GM12878 (cell line): ENCODE results near the gene KLF17. TPM values are rescaled to one million over a fixed set of nuclear protein-coding genes. Genes with fewer than 3 reads are reported as not detected.

Source experiments
- ATAC-seq: fragments of 200-7000 bp; cut with Tn5 transposase; 3 replicates; pipeline ENCODE4 v1.9.1; 2020; ENCODE audit warnings: mild to moderate bottlenecking, moderate library complexity
- BruUV-seq: library from RNA; stranded (reverse); fragments of 400-500 nt; replicated peaks from 2 replicates; lab custom pipeline; 2021; lab: Mats Ljungman, UMichigan
- CTCF ChIA-PET: fragments of 300-600 bp; sonication (Branson Sonifier 250); formaldehyde crosslinking; extraction: SDS; loops from one replicate; lab custom pipeline; 2021; ENCODE audit warnings: inconsistent platforms; lab: Yijun Ruan, JAX
- POLR2A ChIA-PET: fragments of 350-600 bp; formaldehyde crosslinking; extraction: SDS; loops from one replicate; lab custom pipeline; 2021; ENCODE audit warnings: inconsistent platforms; lab: Charles Lee
- RAD21 ChIA-PET: fragments of 300-600 bp; sonication (Branson Sonifier 250); formaldehyde crosslinking; loops from one replicate; lab custom pipeline; 2023; ENCODE audit warnings: antibody characterized with exemption; ENCODE audit not compliant: unreplicated experiment; lab: Charles Lee
- SMC1A ChIA-PET: fragments of 300-600 bp; sonication (Branson Sonifier 250); formaldehyde crosslinking; loops from one replicate; lab custom pipeline; 2023; ENCODE audit not compliant: unreplicated experiment, uncharacterized antibody; lab: Charles Lee
- DNase-seq: peaks from one replicate; pipeline ENCODE4 v3.0.0-alpha.2; 2011; ENCODE audit warnings: low read depth, low spot score
- FAIRE-seq: peaks from 3 replicates; lab custom pipeline; 2011; peaks lifted over from hg19 to GRCh38; lab: Jason Lieb, UNC
- H2AFZ ChIP-seq: 2 replicates; pipeline ENCODE4 v1.6.0; 2011; ENCODE audit warnings: low read depth, low read length, control low read depth; ENCODE audit not compliant: control insufficient read depth
- H3K27ac ChIP-seq: 2 replicates; pipeline ENCODE4 v1.5.1; 2011; ENCODE audit warnings: control low read depth; ENCODE audit not compliant: control insufficient read depth, insufficient read depth
- H3K27me3 ChIP-seq, 2 experiments: replicated peaks in 1 of 2; 2 replicates each; pipeline versions ENCODE4 v1.6.0 to v1.6.1; 2011; ENCODE audit warnings: low read length in 1 of 2; ENCODE audit not compliant: control insufficient read depth in 2 of 2, insufficient read depth in 2 of 2
- H3K36me3 ChIP-seq, 2 experiments: 2 replicates each; pipeline ENCODE4 v1.5.1; 2011; ENCODE audit warnings: low read length in 1 of 2; ENCODE audit not compliant: control insufficient read depth in 2 of 2, insufficient read depth in 2 of 2
- H3K4me1 ChIP-seq: 2 replicates; pipeline ENCODE4 v1.6.1; 2011; ENCODE audit warnings: mild to moderate bottlenecking, low read length, moderate library complexity, mixed read lengths; ENCODE audit not compliant: control insufficient read depth, insufficient read depth
- H3K4me2 ChIP-seq: 2 replicates; pipeline ENCODE4 v1.6.0; 2011; ENCODE audit warnings: control low read depth; ENCODE audit not compliant: control insufficient read depth, insufficient read depth
- H3K4me3 ChIP-seq: fragments of 200-600 bp; sonication (generic); 2 replicates; pipeline ENCODE4 v1.5.1; 2016
- H3K79me2 ChIP-seq: 2 replicates; pipeline ENCODE4 v1.6.0; 2011; ENCODE audit warnings: low read length; ENCODE audit not compliant: control insufficient read depth, insufficient read depth
- H3K9ac ChIP-seq: 2 replicates; pipeline ENCODE4 v1.8.0; 2011; ENCODE audit warnings: low read length, control low read depth, mixed read lengths; ENCODE audit not compliant: control insufficient read depth, insufficient read depth
- H3K9me3 ChIP-seq: replicated peaks from 3 replicates; pipeline ENCODE4 v1.5.1; 2011; ENCODE audit warnings: mild to moderate bottlenecking, low read length; ENCODE audit not compliant: control insufficient read depth, insufficient read depth
- H4K20me1 ChIP-seq: 2 replicates; pipeline ENCODE4 v1.6.0; 2011; ENCODE audit not compliant: control insufficient read depth, insufficient read depth
- CREM ChIP-seq: IDR thresholded peaks from 2 replicates; pipeline ENCODE4 v1.6.1; 2014; ENCODE audit warnings: antibody characterized with exemption, low read depth
- IKZF2 ChIP-seq, 2 experiments: fragments of 450-650 bp; IDR thresholded peaks; 2 replicates each; pipeline ENCODE4 v1.6.1; 2017; ENCODE audit warnings: mild to moderate bottlenecking in 2 of 2, moderate library complexity in 2 of 2
- RAD21 ChIP-seq: IDR thresholded peaks from 2 replicates; pipeline ENCODE4 v1.6.1; 2011; ENCODE audit warnings: mild to moderate bottlenecking, low read depth, low read length, moderate library complexity; ENCODE audit not compliant: insufficient read depth
- RB1 ChIP-seq: fragments of 450-650 bp; formaldehyde crosslinking; IDR thresholded peaks from 2 replicates; pipeline ENCODE4 v1.6.1; 2017; ENCODE audit warnings: mild to moderate bottlenecking, borderline replicate concordance
- SMAD5 ChIP-seq: IDR thresholded peaks from 2 replicates; pipeline ENCODE4 v1.6.1; 2016; ENCODE audit warnings: antibody characterized with exemption, low read depth
- WRNIP1 ChIP-seq: IDR thresholded peaks from 2 replicates; pipeline ENCODE4 v1.6.1; 2011; ENCODE audit warnings: low read depth, low read length, improper control_type of control experiment, borderline replicate concordance
- YY1 ChIP-seq: IDR thresholded peaks from 2 replicates; pipeline ENCODE4 v1.6.1; 2011; ENCODE audit warnings: low read depth, mild to moderate bottlenecking, low read length
- ZNF217 ChIP-seq: fragments of 450-650 bp; IDR thresholded peaks from 2 replicates; pipeline ENCODE4 v1.6.1; 2017; ENCODE audit warnings: antibody characterized with exemption, mild to moderate bottlenecking
- WGBS: methylation state at CpG from one replicate; pipeline ENCODE4 v1.1.6; 2016; ENCODE audit warnings: low lambda C conversion rate; ENCODE audit not compliant: insufficient replicate concordance, insufficient coverage; ENCODE audit errors: missing lambda C conversion rate; 5-methylcytosine and 5-hydroxymethylcytosine counted together
- in situ Hi-C: fragments of 300-500 bp; cut with MboI; formaldehyde crosslinking; loops from 9 replicates; pipeline ENCODE4 v1.14.3; 2018; ENCODE audit warnings: mixed read lengths
- intact Hi-C: fragments of 100-400 bp; cut with micrococcal nuclease; formaldehyde crosslinking; loops from one replicate; pipeline ENCODE4 v1.14.2; 2022; ENCODE audit not compliant: unreplicated experiment
- polyA plus RNA-seq, 11 experiments: library from polyadenylated mRNA; depleted of rRNA in 4 of 11; unstranded in 6 of 11; stranded (reverse) in 5 of 11; fragments of >200 nt; fragmentation: Nextera tagmentation in 4 of 11; fragmentation: Illumina TruSeq in 1 of 11; extraction: Ambion mirVana in 4 of 11; extraction: Trizol in 1 of 11; gene quantifications; 1 replicate in 1 of 11; 2 replicates in 10 of 11; pipeline versions ENCODE4 v1.2.1 to v1.2.3, GENCODE V29; 2011 to 2016; ENCODE audit warnings: inconsistent platforms in 2 of 11, missing spikeins in 2 of 11, low read depth in 1 of 11
- total RNA-seq, 4 experiments: library from RNA; depleted of rRNA in 3 of 4; stranded (reverse); fragments of >200 nt in 3 of 4; fragmentation: Illumina TruSeq in 1 of 4; extraction: Trizol in 1 of 4; gene quantifications; 2 replicates each; pipeline versions ENCODE4 v1.2.1 to v1.2.3, GENCODE V29; 2013 to 2021
- TF ChIP-seq, protein P1 (sequence below): fragments of 450-650 bp; IDR thresholded peaks from 2 replicates; pipeline ENCODE4 v1.6.1; 2018; ENCODE audit warnings: borderline replicate concordance, mild to moderate bottlenecking; ENCODE audit not compliant: partially characterized antibody
- TF ChIP-seq, protein P2 (sequence below): fragments of 450-650 bp; IDR thresholded peaks from 2 replicates; pipeline ENCODE4 v1.6.1; 2017; ENCODE audit warnings: low read depth, mild to moderate bottlenecking, moderate library complexity

The KLF17 gene
- total and polyA plus RNA-seq, 10 of the 15 experiments (the other 5 are each of a cell fraction or from before 2014, with no cell fraction given), result not detected

DNA sequence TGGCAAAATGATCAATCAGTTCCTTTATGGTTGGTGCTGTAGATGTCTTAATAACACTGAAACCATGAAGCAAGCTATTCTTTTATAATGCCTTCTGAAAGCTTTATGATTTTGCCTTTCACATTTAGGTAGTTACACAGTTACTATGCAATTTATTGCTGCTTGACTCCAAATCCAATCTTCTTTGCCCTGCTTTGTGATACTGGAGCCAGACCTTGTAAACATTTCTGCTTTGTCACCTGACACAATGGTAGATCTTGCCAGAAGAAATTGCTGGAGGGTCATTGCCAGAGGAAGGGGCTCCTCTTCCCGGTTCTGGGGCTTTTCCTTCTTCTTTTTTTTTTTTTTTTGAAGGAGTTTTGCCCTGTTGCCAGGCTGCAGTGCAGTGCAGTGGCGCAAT lies 40.5 kb upstream of the KLF17 start:
- TF ChIP-seq WRNIP1, result no peak
- ChIA-PET POLR2A (no interaction called here), SMC1A (interaction anchor here (1.1 kb wide), 1 partner anchor 12 kb away, joined by 3 read pairs; no protein-coding TSS in a partner anchor), RAD21 (no interaction called here), CTCF (interaction anchor here (0.8 to 1.6 kb wide), 3 partner anchors 13 to 30 kb away, joined by 3 to 4 read pairs (median 3); no protein-coding TSS in a partner anchor)
- no peaks in the 10 kb centered on the region for H3K4me1 ChIP-seq
- H3K27me3 ChIP-seq, result no peaks in the 10 kb centered on the region
- H3K36me3 ChIP-seq, result no peaks in the 10 kb centered on the region
- no peak overlapping the region for H3K4me2 ChIP-seq
- H3K27ac ChIP-seq, result no peak overlapping the region
- H3K79me2 ChIP-seq, result no peaks in the 10 kb centered on the region
- no TSS peak for BruUV-seq
- no peak overlapping the region for H2AFZ ChIP-seq
- H3K9me3 ChIP-seq, result no peaks in the 10 kb centered on the region
- in situ Hi-C loops (no loop called here), intact Hi-C loops (no loop called here)
- no peak for ATAC-seq
- no peak overlapping the region for H3K4me3 ChIP-seq
- DNase-seq, result no peak
- H4K20me1 ChIP-seq, result no peaks in the 10 kb centered on the region
- FAIRE-seq, result no peak
- 50% methylated on average over 2 of the region's 2 CpGs for WGBS
- no peak overlapping the region for H3K9ac ChIP-seq

DNA sequence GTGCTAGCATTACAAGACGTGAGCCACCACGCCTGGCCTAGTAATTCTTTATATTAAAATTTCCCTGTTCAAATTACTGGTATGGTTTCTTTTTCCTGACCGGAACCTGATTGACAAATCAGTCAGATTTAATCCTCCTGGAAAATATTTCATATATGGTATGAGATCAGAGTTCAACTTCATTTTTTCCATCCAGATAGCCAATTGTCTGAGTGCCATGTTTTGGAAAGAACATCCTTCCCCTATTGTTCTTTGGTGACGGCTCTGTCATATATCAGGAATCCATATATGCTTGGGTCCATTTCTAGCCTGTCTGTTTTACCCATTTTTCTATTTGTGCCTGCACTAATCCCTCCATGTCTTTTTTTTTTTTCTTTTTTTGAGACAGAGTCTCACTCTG lies 39.1 kb upstream of the KLF17 start:
- no peaks in the 10 kb centered on the region for H3K4me1 ChIP-seq
- intact Hi-C loops, result no loop called here
- ChIA-PET SMC1A (interaction anchor here (0.6 kb wide), 1 partner anchor 33 kb away, joined by 3 read pairs; no protein-coding TSS in a partner anchor), POLR2A (no interaction called here), RAD21 (no interaction called here), CTCF (interaction anchor here (1.0 kb wide), 1 partner anchor 9 kb away, joined by 4 read pairs; no protein-coding TSS in a partner anchor)
- BruUV-seq, result no TSS peak
- no peak overlapping the region for H3K4me3 ChIP-seq
- no peaks in the 10 kb centered on the region for H3K9me3 ChIP-seq
- DNase-seq (no peak), FAIRE-seq (no peak), ATAC-seq (no peak)
- H3K9ac ChIP-seq, result no peak overlapping the region
- H4K20me1 ChIP-seq, result no peaks in the 10 kb centered on the region
- H3K27ac ChIP-seq, result no peak overlapping the region
- H3K27me3 ChIP-seq, result no peaks in the 10 kb centered on the region
- H2AFZ ChIP-seq, result no peak overlapping the region
- H3K36me3 ChIP-seq, result no peaks in the 10 kb centered on the region
- no peaks in the 10 kb centered on the region for H3K79me2 ChIP-seq
- in situ Hi-C loops, result no loop called here
- TF ChIP-seq IKZF2 (IDR thresholded peaks at IDR 0.05), result no peak
- no peak for TF ChIP-seq RAD21
- no peak for TF ChIP-seq RB1
- no peak for TF ChIP-seq CREM
- no peak for TF ChIP-seq YY1
- no peak for TF ChIP-seq ZNF217
- TF ChIP-seq, protein P1, sequence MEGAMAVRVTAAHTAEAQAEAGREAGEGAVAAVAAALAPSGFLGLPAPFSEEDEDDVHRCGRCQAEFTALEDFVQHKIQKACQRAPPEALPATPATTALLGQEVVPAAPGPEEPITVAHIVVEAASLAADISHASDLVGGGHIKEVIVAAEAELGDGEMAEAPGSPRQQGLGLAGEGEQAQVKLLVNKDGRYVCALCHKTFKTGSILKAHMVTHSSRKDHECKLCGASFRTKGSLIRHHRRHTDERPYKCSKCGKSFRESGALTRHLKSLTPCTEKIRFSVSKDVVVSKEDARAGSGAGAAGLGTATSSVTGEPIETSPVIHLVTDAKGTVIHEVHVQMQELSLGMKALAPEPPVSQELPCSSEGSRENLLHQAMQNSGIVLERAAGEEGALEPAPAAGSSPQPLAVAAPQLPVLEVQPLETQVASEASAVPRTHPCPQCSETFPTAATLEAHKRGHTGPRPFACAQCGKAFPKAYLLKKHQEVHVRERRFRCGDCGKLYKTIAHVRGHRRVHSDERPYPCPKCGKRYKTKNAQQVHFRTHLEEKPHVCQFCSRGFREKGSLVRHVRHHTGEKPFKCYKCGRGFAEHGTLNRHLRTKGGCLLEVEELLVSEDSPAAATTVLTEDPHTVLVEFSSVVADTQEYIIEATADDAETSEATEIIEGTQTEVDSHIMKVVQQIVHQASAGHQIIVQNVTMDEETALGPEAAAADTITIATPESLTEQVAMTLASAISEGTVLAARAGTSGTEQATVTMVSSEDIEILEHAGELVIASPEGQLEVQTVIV, result no peak
- TF ChIP-seq, protein P2, sequence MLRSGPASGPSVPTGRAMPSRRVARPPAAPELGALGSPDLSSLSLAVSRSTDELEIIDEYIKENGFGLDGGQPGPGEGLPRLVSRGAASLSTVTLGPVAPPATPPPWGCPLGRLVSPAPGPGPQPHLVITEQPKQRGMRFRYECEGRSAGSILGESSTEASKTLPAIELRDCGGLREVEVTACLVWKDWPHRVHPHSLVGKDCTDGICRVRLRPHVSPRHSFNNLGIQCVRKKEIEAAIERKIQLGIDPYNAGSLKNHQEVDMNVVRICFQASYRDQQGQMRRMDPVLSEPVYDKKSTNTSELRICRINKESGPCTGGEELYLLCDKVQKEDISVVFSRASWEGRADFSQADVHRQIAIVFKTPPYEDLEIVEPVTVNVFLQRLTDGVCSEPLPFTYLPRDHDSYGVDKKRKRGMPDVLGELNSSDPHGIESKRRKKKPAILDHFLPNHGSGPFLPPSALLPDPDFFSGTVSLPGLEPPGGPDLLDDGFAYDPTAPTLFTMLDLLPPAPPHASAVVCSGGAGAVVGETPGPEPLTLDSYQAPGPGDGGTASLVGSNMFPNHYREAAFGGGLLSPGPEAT, result no peak
- TF ChIP-seq SMAD5, result no peak
- WGBS, result 80% methylated on average over 4 of the region's 4 CpGs
- H3K4me2 ChIP-seq, result no peak overlapping the region
